NCI-H524 treated with DMSO at 0.1 percent for 48 hours (cell line): ENCODE measurements around the gene ZNF71.
"Not testable (repeated sequence)": the region's sequence is repeated elsewhere in the genome, so short reads cannot be mapped to it uniquely, and the experiment has no call there.

ENCODE experiments used
- DNase-seq: peaks from one replicate; lab custom pipeline; 2025; lab: John Stamatoyannopoulos, UW

The ZNF71 gene

GRCh38 chr19:56622374-56622773 lies 27.3 kb downstream of the ZNF71 start:
- no peak for DNase-seq

- no peak for DNase-seq
These were observed 27.9 kb downstream of the ZNF71 start for GRCh38 chr19:56623006-56623405.

GRCh38 chr19:56625708-56626107 lies 30.6 kb downstream of the ZNF71 start:
- no peak for DNase-seq

GRCh38 chr19:56633021-56633420 lies 37.9 kb downstream of the ZNF71 start:
- DNase-seq, result no peak

GRCh38 chr19:56637976-56638555 lies 43.0 kb downstream of the ZNF71 start:
- no peak for DNase-seq

GRCh38 chr19:56639217-56639616 lies 44.1 kb downstream of the ZNF71 start:
- DNase-seq, result no peak

- no peak for DNase-seq
These were observed 47.8 kb downstream of the ZNF71 start, which contains the start of gene SMIM17 for GRCh38 chr19:56642711-56643459. SMIM17 (plus strand) TSS chr19:56643159; CDS start chr19:56645668, 2,509 bp downstream.

- DNase-seq, result no peak
These were observed 48.4 kb downstream of the ZNF71 start for GRCh38 chr19:56643460-56643955.

- DNase-seq, result no peak
These were observed 59.0 kb downstream of the ZNF71 start for GRCh38 chr19:56654151-56654550.

GRCh38 chr19:56660381-56661107 lies 65.4 kb downstream of the ZNF71 start:
- no peak for DNase-seq

- no peak for DNase-seq
These were observed 66.1 kb downstream of the ZNF71 start for GRCh38 chr19:56661248-56661647.

GRCh38 chr19:56663931-56664500 lies 68.9 kb downstream of the ZNF71 start:
- DNase-seq, result no peak

GRCh38 chr19:56664511-56664910 lies 69.4 kb downstream of the ZNF71 start:
- DNase-seq, result no peak

GRCh38 chr19:56667311-56667870 lies 72.3 kb downstream of the ZNF71 start:
- no peak for DNase-seq

- no peak for DNase-seq
These were observed 73.6 kb downstream of the ZNF71 start for GRCh38 chr19:56668676-56669075.

GRCh38 chr19:56670401-56670960 lies 75.4 kb downstream of the ZNF71 start:
- no peak for DNase-seq

- DNase-seq, result no peak
These were observed 76.0 kb downstream of the ZNF71 start for GRCh38 chr19:56670961-56671612.

- DNase-seq, result no peak
These were observed 76.5 kb downstream of the ZNF71 start, which contains the start of gene ZNF835 for GRCh38 chr19:56671613-56671994. ZNF835 (minus strand) TSS chr19:56671757; CDS start chr19:56665198, 6,559 bp downstream.

GRCh38 chr19:56672610-56673009 lies 77.5 kb downstream of the ZNF71 start:
- DNase-seq, result not testable (repeated sequence)
